ENCODE data around the gene AVP.

AVP gene

DNA sequence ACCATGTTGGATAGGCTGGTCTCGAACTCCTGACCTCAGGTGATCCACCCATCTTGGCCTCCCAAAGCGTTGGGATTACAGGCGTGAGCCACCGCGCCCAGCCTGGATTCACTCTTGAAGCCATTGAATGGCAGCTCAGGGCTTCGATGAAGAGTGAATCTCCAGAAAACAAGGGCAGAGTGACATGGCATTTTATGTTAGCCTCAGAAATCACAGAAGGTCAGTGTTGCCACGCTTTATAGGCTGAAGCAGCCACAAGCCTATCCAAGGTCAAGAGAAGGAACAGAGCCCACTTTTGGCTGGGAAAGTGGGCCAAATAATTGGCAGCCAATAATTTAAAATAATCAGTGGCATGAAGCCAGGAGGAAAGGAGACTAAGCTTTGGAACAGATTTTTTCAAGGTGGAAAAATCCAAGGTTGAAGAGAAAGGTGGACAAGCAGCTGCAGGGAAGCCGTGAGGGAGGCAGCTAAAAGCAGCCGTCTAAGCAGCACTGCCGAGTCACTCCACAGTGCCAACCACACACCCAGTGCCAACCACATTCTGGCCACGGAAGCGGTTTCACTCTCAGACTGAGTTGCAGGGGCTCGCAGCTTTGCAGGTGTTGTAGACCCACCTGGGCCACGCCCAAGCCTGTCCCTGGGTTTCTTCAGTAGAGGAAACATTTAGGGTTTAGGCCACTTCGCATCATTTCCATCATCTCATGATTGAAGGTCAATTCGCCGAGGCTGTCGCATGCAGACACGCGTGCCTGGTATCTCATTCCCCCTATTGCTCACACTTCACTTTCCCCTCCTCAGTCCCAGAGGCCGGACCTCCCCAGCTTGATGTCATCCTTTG is 17.4 kb upstream of the AVP start:
- H3K9me3 ChIP-seq, result no peaks in the 10 kb centered on the region
- H3K4me1 ChIP-seq, result no peaks in the 10 kb centered on the region
- peaks cover 0 to 7% (median 6%) of the 10 kb centered on the region in 3 donors for H3K36me3 ChIP-seq
- intact Hi-C loops (cut with DNase I; ENCODE audit: low total_unique reads), result no loop called here
- DNase-seq, result no peak
- H3K27me3 ChIP-seq, result no peaks in the 10 kb centered on the region
- no peak overlapping the region for H3K4me3 ChIP-seq
- H3K27ac ChIP-seq, result no peak overlapping the region
- TF ChIP-seq CTCF (IDR thresholded peaks at IDR 0.05), result no peak

DNA sequence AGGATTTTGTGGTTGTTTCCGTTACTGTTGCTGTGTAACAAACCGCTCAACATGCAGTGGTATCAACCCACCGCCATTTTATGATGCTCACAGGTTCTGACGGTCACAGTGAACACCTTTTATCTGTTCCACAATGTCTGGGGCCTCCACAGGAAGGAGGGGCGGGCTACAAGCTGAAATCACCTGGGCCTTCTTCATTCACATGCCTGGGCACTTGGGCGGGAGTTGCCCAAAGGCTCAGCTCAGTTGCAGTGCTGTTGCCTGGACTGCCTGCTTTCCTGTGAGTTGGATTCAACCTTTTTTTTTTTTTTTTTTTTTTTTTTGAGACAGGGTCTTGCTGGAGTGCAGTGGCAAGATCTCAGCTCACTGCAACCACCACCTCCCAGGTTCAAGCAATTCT is 16.7 kb upstream of the AVP start:
- no peak overlapping the region for H3K27ac ChIP-seq
- no peak for DNase-seq
- no peaks in the 10 kb centered on the region for H3K36me3 ChIP-seq
- intact Hi-C loops (cut with DNase I; ENCODE audit: low total_unique reads), result no loop called here
- no peaks in the 10 kb centered on the region for H3K27me3 ChIP-seq
- no peaks in the 10 kb centered on the region for H3K4me1 ChIP-seq
- no peaks in the 10 kb centered on the region for H3K9me3 ChIP-seq
- TF ChIP-seq CTCF (IDR thresholded peaks at IDR 0.05), result no peak
- H3K4me3 ChIP-seq, result no peak overlapping the region

DNA sequence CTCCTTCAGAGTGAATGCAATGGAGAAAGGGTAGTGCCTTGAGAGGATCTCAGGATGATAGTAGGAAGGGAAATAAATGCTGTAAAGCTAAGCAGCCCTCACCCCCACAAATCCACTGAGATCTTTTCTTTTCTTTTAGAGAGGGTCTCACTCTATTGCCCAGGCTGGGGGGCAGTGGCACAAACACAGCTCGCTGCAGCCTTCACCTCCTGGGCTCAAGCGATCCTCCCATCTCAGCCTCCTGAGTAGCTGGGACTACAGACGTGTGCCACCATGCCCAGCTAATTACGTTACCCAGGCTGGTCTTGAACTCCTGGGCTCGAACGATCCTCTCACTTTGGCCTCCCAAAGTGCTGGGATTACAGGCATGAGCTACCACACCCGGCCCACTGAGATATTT is 16.0 kb upstream of the AVP start:
- TF ChIP-seq CTCF (IDR thresholded peaks at IDR 0.05), result no peak
- intact Hi-C loops (cut with DNase I; ENCODE audit: low total_unique reads), result no loop called here

GRCh38 chr20:3094848-3095629 is 10.5 kb upstream of the AVP start:
- intact Hi-C loops (cut with DNase I; ENCODE audit: low total_unique reads), result no loop called here
- Histone ChIP-seq H3K27ac (no peak overlapping the region), H3K27me3 (peaks cover 0 to 31% of the 10 kb centered on the region in 2 donors), H3K36me3 (no peaks in the 10 kb centered on the region), H3K9me3 (no peaks in the 10 kb centered on the region), H3K4me1 (peaks cover 0 to 9% (median 3%) of the 10 kb centered on the region in 4 donors), H3K4me3 (no peak overlapping the region)
- no peak for DNase-seq
- TF ChIP-seq CTCF (IDR thresholded peaks at IDR 0.05), result no peak

More for the DNA sequence above, 16.0 kb upstream of the AVP start:
- Histone ChIP-seq H3K36me3 (no peaks in the 10 kb centered on the region), H3K4me1 (no peaks in the 10 kb centered on the region), H3K4me3 (no peak overlapping the region), H3K27me3 (no peaks in the 10 kb centered on the region), H3K27ac (no peak overlapping the region), H3K9me3 (no peaks in the 10 kb centered on the region)
- DNase-seq, result no peak

- Histone ChIP-seq H3K4me3 (no peak overlapping the region), H3K4me1 (peaks cover 0 to 9% (median 3%) of the 10 kb centered on the region in 4 donors), H3K9me3 (no peaks in the 10 kb centered on the region), H3K27ac (no peak overlapping the region), H3K27me3 (peaks cover 0 to 38% of the 10 kb centered on the region in 2 donors), H3K36me3 (no peaks in the 10 kb centered on the region)
- DNase-seq, result no peak
- intact Hi-C loops (cut with DNase I; ENCODE audit: low total_unique reads), result no loop called here
- TF ChIP-seq CTCF (IDR thresholded peaks at IDR 0.05), result no peak
These were observed 9.4 kb upstream of the AVP start for GRCh38 chr20:3093861-3094361.

All from tibial artery (tissue), 4 donors.